H9 (cell line): ENCODE data around the gene DDX46. TPM values are rescaled to one million over a fixed set of nuclear protein-coding genes. Genes with fewer than 3 reads are reported as not detected.

Source experiments
- DNase-seq: peaks from one replicate; pipeline ENCODE4 v3.0.0-alpha.2; 2017
- H2AFZ ChIP-seq: one replicate; pipeline ENCODE4 v1.6.1; 2013; ENCODE audit warnings: mild to moderate bottlenecking, low read length, control low read depth, moderate library complexity
- H2AK5ac ChIP-seq: 2 replicates; pipeline ENCODE4 v1.6.1; 2013; ENCODE audit warnings: low read length, control low read depth, mixed read lengths; ENCODE audit not compliant: insufficient read length
- H2BK120ac ChIP-seq: one replicate; pipeline ENCODE4 v1.6.1; 2013; ENCODE audit warnings: low read depth, mild to moderate bottlenecking, low read length, control low read depth, inconsistent platforms; ENCODE audit not compliant: poor library complexity, severe bottlenecking
- H2BK12ac ChIP-seq: 2 replicates; pipeline ENCODE4 v1.6.1; 2013; ENCODE audit warnings: low read length, control low read depth, mixed read lengths, low read depth; ENCODE audit not compliant: insufficient read length
- H2BK15ac ChIP-seq: 2 replicates; pipeline ENCODE4 v1.6.1; 2013; ENCODE audit warnings: low read depth, low read length, control low read depth
- H2BK20ac ChIP-seq: one replicate; pipeline ENCODE4 v1.6.1; 2013; ENCODE audit warnings: low read depth, mild to moderate bottlenecking, low read length, control low read depth, inconsistent platforms; ENCODE audit not compliant: poor library complexity, severe bottlenecking
- H2BK5ac ChIP-seq: 2 replicates; pipeline ENCODE4 v1.6.1; 2013; ENCODE audit warnings: low read length, control low read depth, mixed read lengths; ENCODE audit not compliant: insufficient read length
- H3K14ac ChIP-seq: 2 replicates; pipeline ENCODE4 v1.6.1; 2013; ENCODE audit warnings: low read length, control low read depth; ENCODE audit not compliant: insufficient read depth
- H3K18ac ChIP-seq: 2 replicates; pipeline ENCODE4 v1.6.1; 2013; ENCODE audit warnings: low read depth, mild to moderate bottlenecking, mixed read lengths, low read length, control low read depth; ENCODE audit not compliant: insufficient read length
- H3K23ac ChIP-seq: 2 replicates; pipeline ENCODE4 v1.6.1; 2013; ENCODE audit warnings: low read length, control low read depth, mixed read lengths, low read depth; ENCODE audit not compliant: insufficient read length
- H3K23me2 ChIP-seq: 2 replicates; pipeline ENCODE4 v1.6.1; 2013; ENCODE audit warnings: low read depth, mild to moderate bottlenecking, mixed read lengths, low read length, control low read depth; ENCODE audit not compliant: insufficient read length, poor library complexity, severe bottlenecking
- H3K27ac ChIP-seq: 2 replicates; pipeline ENCODE4 v1.5.1; 2013; ENCODE audit warnings: low read length, control low read depth, mixed read lengths, low read depth; ENCODE audit not compliant: insufficient read length
- H3K27me3 ChIP-seq: 2 replicates; pipeline ENCODE4 v1.6.1; 2013; ENCODE audit warnings: low read length, control low read depth, inconsistent platforms; ENCODE audit not compliant: insufficient read depth
- H3K4ac ChIP-seq: 2 replicates; pipeline ENCODE4 v1.6.1; 2013; ENCODE audit warnings: low read depth, mild to moderate bottlenecking, control low read depth, inconsistent platforms, low read length, moderate library complexity
- H3K4me1 ChIP-seq: 2 replicates; pipeline ENCODE4 v1.6.1; 2013; ENCODE audit warnings: low read length, control low read depth, inconsistent platforms; ENCODE audit not compliant: insufficient read depth
- H3K4me2 ChIP-seq: 2 replicates; pipeline ENCODE4 v1.6.1; 2013; ENCODE audit warnings: low read length, control low read depth, mixed read lengths; ENCODE audit not compliant: insufficient read length, insufficient read depth
- H3K56ac ChIP-seq: 2 replicates; pipeline ENCODE4 v1.6.1; 2013; ENCODE audit warnings: low read depth, mild to moderate bottlenecking, mixed read lengths, low read length, control low read depth; ENCODE audit not compliant: insufficient read length
- H3K79me1 ChIP-seq: 2 replicates; pipeline ENCODE4 v1.6.1; 2013; ENCODE audit warnings: low read depth, mild to moderate bottlenecking, moderate library complexity, low read length, control low read depth, inconsistent platforms; ENCODE audit not compliant: insufficient read depth, poor library complexity, severe bottlenecking
- H3K79me2 ChIP-seq: 2 replicates; pipeline ENCODE4 v1.6.1; 2013; ENCODE audit warnings: low read length, control low read depth, inconsistent platforms; ENCODE audit not compliant: insufficient read depth
- H3K9ac ChIP-seq: 2 replicates; pipeline ENCODE4 v1.6.1; 2013; ENCODE audit warnings: low read length, control low read depth, mixed read lengths; ENCODE audit not compliant: insufficient read length; ENCODE audit errors: extremely low read depth
- H3K9me3 ChIP-seq: one replicate; pipeline ENCODE4 v1.6.1; 2013; ENCODE audit warnings: low read depth, low read length, inconsistent platforms; ENCODE audit not compliant: control insufficient read depth
- H3T11ph ChIP-seq: one replicate; pipeline ENCODE4 v1.6.1; 2013; ENCODE audit warnings: mild to moderate bottlenecking, low read length, control low read depth, inconsistent platforms
- H4K20me1 ChIP-seq: one replicate; pipeline ENCODE4 v1.6.1; 2013; ENCODE audit not compliant: control insufficient read depth, insufficient read length, insufficient read depth
- H4K5ac ChIP-seq: 2 replicates; pipeline ENCODE4 v1.6.1; 2013; ENCODE audit warnings: low read depth, mild to moderate bottlenecking, mixed read lengths, low read length, control low read depth; ENCODE audit not compliant: insufficient read length
- H4K8ac ChIP-seq: replicated peaks from 2 replicates; pipeline ENCODE4 v1.6.1; 2013; ENCODE audit warnings: low read length, control low read depth, mixed read lengths, low read depth; ENCODE audit not compliant: insufficient read length
- H4K91ac ChIP-seq: 2 replicates; pipeline ENCODE4 v1.6.1; 2013; ENCODE audit warnings: low read depth, mild to moderate bottlenecking, moderate library complexity, mixed read lengths, low read length, control low read depth; ENCODE audit not compliant: insufficient read length
- H3K27ac Mint-ChIP-seq, 3 experiments: 2 replicates in 2 of 3; 3 replicates in 1 of 3; pipeline ENCODE4 v1.8.0; 2020 to 2021; ENCODE audit warnings: mixed read lengths in 3 of 3, mild to moderate bottlenecking in 1 of 3, moderate library complexity in 1 of 3
- H3K27me3 Mint-ChIP-seq: 2 replicates; pipeline ENCODE4 v1.8.0; 2021; ENCODE audit warnings: low read depth, mild to moderate bottlenecking, moderate library complexity, mixed read lengths
- H3K36me3 Mint-ChIP-seq, 3 experiments: 2 replicates in 2 of 3; 3 replicates in 1 of 3; pipeline ENCODE4 v1.8.0; 2020 to 2021; ENCODE audit warnings: low read depth in 3 of 3, mixed read lengths in 3 of 3; ENCODE audit not compliant: insufficient read depth in 1 of 3
- H3K4me1 Mint-ChIP-seq, 2 experiments: 2 replicates each; pipeline ENCODE4 v1.8.0; 2020; ENCODE audit warnings: mixed read lengths in 2 of 2
- H3K4me3 Mint-ChIP-seq, 2 experiments: 2 replicates in 1 of 2; 3 replicates in 1 of 2; pipeline ENCODE4 v1.8.0; 2020 to 2021; ENCODE audit warnings: mild to moderate bottlenecking in 2 of 2, mixed read lengths in 2 of 2, moderate library complexity in 1 of 2
- H3K9me3 Mint-ChIP-seq, 2 experiments: 2 replicates in 1 of 2; 3 replicates in 1 of 2; pipeline ENCODE4 v1.8.0; 2020; ENCODE audit warnings: mild to moderate bottlenecking in 2 of 2, mixed read lengths in 2 of 2, moderate library complexity in 1 of 2
- CTCF ChIP-seq: fragments of 200-600 bp; sonication (generic); conservative IDR thresholded peaks from 3 replicates; pipeline ENCODE4 v1.8.0; 2021; ENCODE audit warnings: antibody characterized with exemption, mild to moderate bottlenecking
- WGBS: extraction: QIAGEN DNeasy Blood & Tissue Kit; methylation state at CpG from one replicate; pipeline ENCODE4 v1.1.7; 2013; ENCODE audit warnings: missing lambda C conversion rate, low lambda C conversion rate, mixed read lengths; ENCODE audit not compliant: insufficient read length; ENCODE audit errors: extremely low coverage; 5-methylcytosine and 5-hydroxymethylcytosine counted together
- total RNA-seq: library from RNA; stranded (reverse); gene quantifications from 2 replicates; pipeline ENCODE4 v1.2.1, GENCODE V29; 2021

The DDX46 gene
- total RNA-seq, 1 experiment from 2014 or later: 90.3 TPM

DNA sequence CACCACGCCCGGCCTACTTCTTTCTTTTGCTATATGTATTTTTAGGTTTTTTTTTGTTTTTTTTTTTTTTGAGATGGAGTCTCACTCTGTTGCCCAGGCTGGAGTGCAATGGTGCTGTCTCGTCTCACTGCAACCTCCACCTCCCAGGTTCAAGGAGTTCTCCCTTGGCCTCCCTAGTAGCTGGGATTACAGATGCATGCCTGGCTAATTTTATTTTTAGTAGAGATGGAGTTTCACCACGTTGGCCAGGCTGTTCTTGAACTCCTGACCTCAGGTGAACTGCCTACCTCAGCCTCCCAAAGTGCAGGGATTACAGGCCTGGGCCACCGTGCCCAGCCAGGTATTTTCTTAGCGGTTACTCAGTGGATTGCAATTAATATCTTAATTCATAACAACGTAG, 63.3 kb downstream of the DDX46 start:
- Histone ChIP-seq H3K4ac (no peak overlapping the region), H3K9me3 (no peaks in the 10 kb centered on the region), H3K4me1 (no peaks in the 10 kb centered on the region), H2BK5ac (no peak overlapping the region), H3K27me3 (no peaks in the 10 kb centered on the region), H3K27ac (no peak overlapping the region), H4K5ac (no peak overlapping the region), H2AFZ (no peak overlapping the region), H2BK15ac (no peak overlapping the region), H3K79me2 (no peaks in the 10 kb centered on the region), H2AK5ac (no peak overlapping the region), H4K8ac (no peak overlapping the region), H3K79me1 (no peaks in the 10 kb centered on the region), H3K56ac (no peak overlapping the region), H3K18ac (no peak overlapping the region), H3K9ac (no peak overlapping the region), H3K14ac (no peak overlapping the region), H3K4me2 (no peak overlapping the region), H2BK12ac (no peak overlapping the region), H3T11ph (no peak overlapping the region), H2BK120ac (no peak overlapping the region), H4K20me1 (no peaks in the 10 kb centered on the region), H3K23me2 (no peaks in the 10 kb centered on the region), H2BK20ac (no peak overlapping the region), H4K91ac (no peak overlapping the region), H3K23ac (no peak overlapping the region)
- no peaks in the 10 kb centered on the region for H3K4me1 Mint-ChIP-seq
- no peak overlapping the region for H3K27ac Mint-ChIP-seq
- no peak overlapping the region for H3K4me3 Mint-ChIP-seq
- H3K36me3 Mint-ChIP-seq: peaks cover 23 to 85% (median 73%) of the 10 kb centered on the region in 3 experiments; a peak in 6 of 7 replicates
- no CpG with 5 or more reads among the region's 7 CpGs for WGBS
- no peak for DNase-seq
- TF ChIP-seq CTCF: no peak
- H3K27me3 Mint-ChIP-seq: no peaks in the 10 kb centered on the region
- no peaks in the 10 kb centered on the region for H3K9me3 Mint-ChIP-seq
